K562 (cell line): Measurements from ENCODE around the gene AIFM1.
A peak's percentile ranks its signal among the peaks of the same experiment; 100 is the strongest.

Source experiments
- CEBPB ChIP-seq: fragments of 450-650 bp; IDR thresholded peaks from 2 replicates; pipeline ENCODE4 v1.6.1; 2016; ENCODE audit warnings: missing genetic modification characterization, missing compliant biosample characterization
- CHD1 ChIP-seq: fragments of 200-600 bp; sonication (generic); IDR thresholded peaks from one replicate; pipeline ENCODE4 v1.6.1; 2012; ENCODE audit warnings: mild to moderate bottlenecking, moderate library complexity, low read length, inconsistent platforms
- HOXB6 ChIP-seq: fragments of 250-450 bp; sonication (Bioruptor Pico); IDR thresholded peaks from 2 replicates; pipeline ENCODE4 v1.5.1; 2022; ENCODE audit warnings: mild to moderate bottlenecking, borderline replicate concordance
- IRF2 ChIP-seq: sonication (generic); formaldehyde crosslinking; IDR thresholded peaks from 2 replicates; pipeline ENCODE4 v1.8.1; 2022; ENCODE audit warnings: mild to moderate bottlenecking, missing genetic modification reagents
- MYC ChIP-seq, 2 experiments: fragments of 250-450 bp in 1 of 2; sonication (Bioruptor Pico) in 1 of 2; IDR thresholded peaks; 2 replicates each; pipeline versions ENCODE4 v1.5.1 to v1.6.1; 2012 to 2021; ENCODE audit warnings: low read depth in 2 of 2, borderline replicate concordance in 1 of 2, improper control_type of control experiment in 1 of 2, low read length in 1 of 2, mild to moderate bottlenecking in 1 of 2, moderate library complexity in 1 of 2
- SIN3A ChIP-seq, 2 experiments: fragments of 150-350 bp in 1 of 2; IDR thresholded peaks; 2 replicates each; pipeline ENCODE4 v1.6.1; 2011 to 2016; ENCODE audit warnings: borderline replicate concordance in 2 of 2, low read depth in 2 of 2, low read length in 2 of 2, mild to moderate bottlenecking in 2 of 2, moderate library complexity in 2 of 2; ENCODE audit not compliant: control insufficient read depth in 1 of 2
- TAF1 ChIP-seq: IDR thresholded peaks from 2 replicates; pipeline ENCODE4 v1.6.1; 2011; ENCODE audit warnings: mild to moderate bottlenecking, low read length, moderate library complexity; ENCODE audit not compliant: insufficient read depth, control insufficient read depth, severe bottlenecking; ENCODE audit errors: extremely low read depth
- ZNF561 ChIP-seq: fragments of 450-650 bp; formaldehyde crosslinking; conservative IDR thresholded peaks from 2 replicates; pipeline ENCODE4 v1.4.0; 2020; ENCODE audit warnings: mild to moderate bottlenecking, moderate library complexity
- TF ChIP-seq, protein P1 (sequence below), 3 experiments: IDR thresholded peaks in 2 of 3; conservative IDR thresholded peaks in 1 of 3; 2 replicates each; pipeline ENCODE4 v1.5.1; 2011 to 2012; ENCODE audit warnings: low read length in 3 of 3, mild to moderate bottlenecking in 3 of 3, control low read depth in 2 of 3, improper control_type of control experiment in 1 of 3, inconsistent platforms in 1 of 3, low read depth in 1 of 3, mixed read lengths in 1 of 3, moderate library complexity in 1 of 3; ENCODE audit not compliant: insufficient read depth in 2 of 3
- TF ChIP-seq, protein P2 (sequence below): IDR thresholded peaks from 2 replicates; pipeline ENCODE4 v1.6.1; 2016; ENCODE audit warnings: missing genetic modification characterization, missing compliant biosample characterization

DNA sequence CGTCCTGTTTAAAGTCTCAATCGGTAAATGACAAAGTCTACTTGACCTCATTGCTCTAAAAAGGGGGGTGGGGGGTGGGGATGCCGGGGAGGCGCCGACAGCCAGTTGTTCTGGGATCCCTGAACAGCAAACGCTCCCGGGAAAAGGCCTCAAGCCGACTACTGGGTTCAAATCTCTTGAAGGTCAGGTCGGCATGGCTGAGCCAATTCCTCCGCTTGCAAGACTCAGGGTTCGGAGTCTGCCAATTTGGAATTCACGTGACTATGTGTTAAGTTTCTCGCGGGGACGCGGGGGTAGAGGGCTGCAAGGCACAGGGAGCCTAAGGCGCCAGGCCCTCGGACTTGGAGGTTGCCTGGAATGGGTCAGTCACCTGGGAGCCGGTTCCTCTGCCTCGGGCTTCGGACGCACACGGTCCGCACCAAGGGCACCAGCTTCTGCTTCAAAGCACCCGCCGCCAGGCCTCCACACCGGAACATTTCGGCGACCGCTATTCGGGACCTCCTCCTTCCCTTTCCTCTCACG, 399 bp downstream of the AIFM1 start:
- TF ChIP-seq TAF1 (no peak), HOXB6 (CRISPR knock-in tag) (no peak), CHD1 (peak; percentile 52), IRF2 (CRISPR knock-in tag) (no peak), CEBPB (tag) (no peak), SIN3A (IDR thresholded peaks at IDR 0.05; ENCODE audit: borderline replicate concordance in 2 of 2, control insufficient read depth in 1 of 2, low read depth in 2 of 2, low read length in 2 of 2) (no peak), MYC (IDR thresholded peaks at IDR 0.05; ENCODE audit: low read depth, low read length) (0 out of 2 replicates have a peak, but pooled peaks have one; percentile 27), MYC (CRISPR knock-in tag; IDR thresholded peaks at IDR 0.05; ENCODE audit: borderline replicate concordance, low read depth) (no peak), ZNF561 (CRISPR knock-in tag) (no peak)
- TF ChIP-seq, protein P1, sequence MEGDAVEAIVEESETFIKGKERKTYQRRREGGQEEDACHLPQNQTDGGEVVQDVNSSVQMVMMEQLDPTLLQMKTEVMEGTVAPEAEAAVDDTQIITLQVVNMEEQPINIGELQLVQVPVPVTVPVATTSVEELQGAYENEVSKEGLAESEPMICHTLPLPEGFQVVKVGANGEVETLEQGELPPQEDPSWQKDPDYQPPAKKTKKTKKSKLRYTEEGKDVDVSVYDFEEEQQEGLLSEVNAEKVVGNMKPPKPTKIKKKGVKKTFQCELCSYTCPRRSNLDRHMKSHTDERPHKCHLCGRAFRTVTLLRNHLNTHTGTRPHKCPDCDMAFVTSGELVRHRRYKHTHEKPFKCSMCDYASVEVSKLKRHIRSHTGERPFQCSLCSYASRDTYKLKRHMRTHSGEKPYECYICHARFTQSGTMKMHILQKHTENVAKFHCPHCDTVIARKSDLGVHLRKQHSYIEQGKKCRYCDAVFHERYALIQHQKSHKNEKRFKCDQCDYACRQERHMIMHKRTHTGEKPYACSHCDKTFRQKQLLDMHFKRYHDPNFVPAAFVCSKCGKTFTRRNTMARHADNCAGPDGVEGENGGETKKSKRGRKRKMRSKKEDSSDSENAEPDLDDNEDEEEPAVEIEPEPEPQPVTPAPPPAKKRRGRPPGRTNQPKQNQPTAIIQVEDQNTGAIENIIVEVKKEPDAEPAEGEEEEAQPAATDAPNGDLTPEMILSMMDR (IDR thresholded peaks at IDR 0.05 in 2 of 3, conservative IDR thresholded peaks at IDR 0.05 in 1 of 3; ENCODE audit: insufficient read depth in 2 of 3, low read depth in 1 of 3, low read length in 3 of 3): no peak
- TF ChIP-seq, protein P2, sequence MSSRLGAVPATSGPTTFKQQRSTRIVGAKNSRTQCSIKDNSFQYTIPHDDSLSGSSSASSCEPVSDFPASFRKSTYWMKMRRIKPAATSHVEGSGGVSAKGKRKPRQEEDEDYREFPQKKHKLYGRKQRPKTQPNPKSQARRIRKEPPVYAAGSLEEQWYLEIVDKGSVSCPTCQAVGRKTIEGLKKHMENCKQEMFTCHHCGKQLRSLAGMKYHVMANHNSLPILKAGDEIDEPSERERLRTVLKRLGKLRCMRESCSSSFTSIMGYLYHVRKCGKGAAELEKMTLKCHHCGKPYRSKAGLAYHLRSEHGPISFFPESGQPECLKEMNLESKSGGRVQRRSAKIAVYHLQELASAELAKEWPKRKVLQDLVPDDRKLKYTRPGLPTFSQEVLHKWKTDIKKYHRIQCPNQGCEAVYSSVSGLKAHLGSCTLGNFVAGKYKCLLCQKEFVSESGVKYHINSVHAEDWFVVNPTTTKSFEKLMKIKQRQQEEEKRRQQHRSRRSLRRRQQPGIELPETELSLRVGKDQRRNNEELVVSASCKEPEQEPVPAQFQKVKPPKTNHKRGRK (tag): no peak
